HG02678 (cell line): Measurements from ENCODE around the gene DGKE.

Experiments used
- ATAC-seq: cut with Tn5 transposase; IDR thresholded peaks from one replicate; pipeline ENCODE4 v1.9.1; 2021; ENCODE audit warnings: mild to moderate bottlenecking, moderate library complexity; ENCODE audit not compliant: unreplicated experiment

Gene DGKE

DNA sequence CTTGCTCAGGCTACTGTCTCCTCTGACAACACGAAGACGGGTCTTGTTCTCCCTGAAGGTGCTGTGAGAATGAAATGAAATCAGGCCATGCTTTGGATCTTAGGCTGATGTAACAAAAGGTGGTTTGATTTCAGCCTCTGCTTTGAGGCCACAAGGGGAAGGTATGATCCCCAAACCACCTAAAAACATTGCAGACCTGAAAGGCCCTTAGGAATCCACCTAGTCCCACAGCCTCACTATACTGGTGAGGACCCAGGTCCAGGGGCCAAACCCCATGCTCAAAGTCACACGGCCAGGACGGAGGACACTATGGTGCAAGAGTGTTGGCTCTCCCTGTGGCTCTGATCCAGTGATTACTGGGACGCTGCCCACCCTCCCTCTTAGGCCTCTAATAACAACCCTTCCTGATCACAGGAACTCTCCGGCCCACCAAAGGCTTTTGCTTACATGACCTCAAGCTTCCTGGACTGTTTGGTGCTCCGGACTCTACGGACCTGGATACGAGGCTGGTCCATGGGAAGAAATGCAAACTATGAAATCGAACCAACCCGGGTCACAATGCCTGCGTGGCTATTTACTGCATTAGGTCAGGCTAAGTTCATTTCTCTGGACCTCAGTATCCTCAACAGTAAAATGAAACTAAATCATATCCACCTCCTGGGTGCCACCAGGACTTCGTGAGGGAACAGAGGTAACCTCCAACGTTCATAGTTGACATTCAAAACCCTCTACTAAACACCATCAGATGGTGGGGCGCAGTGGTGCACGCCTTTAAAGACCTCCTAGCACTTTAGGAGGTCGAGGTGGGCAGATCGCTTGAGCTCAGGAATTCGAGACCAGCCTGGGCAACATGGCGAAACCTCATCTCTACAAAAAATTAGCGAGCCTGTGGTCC, 78.4 kb downstream of the DGKE start:
- no peak for ATAC-seq

DNA sequence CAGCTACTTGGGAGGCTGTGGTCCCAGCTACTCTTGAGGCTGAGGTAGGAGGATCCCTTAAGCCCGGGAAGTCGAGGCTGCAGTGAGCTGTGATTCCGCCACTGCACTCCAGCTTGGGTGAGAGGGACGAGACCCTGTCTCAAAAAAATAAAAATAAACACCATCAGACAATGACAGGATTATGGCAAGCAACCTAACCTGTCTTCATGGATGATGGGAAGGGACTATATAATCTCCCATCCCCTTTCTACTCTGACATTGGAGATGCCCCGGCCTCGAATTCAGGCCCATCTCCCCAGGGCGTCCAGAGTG, 79.0 kb downstream of the DGKE start:
- ATAC-seq: no peak

- ATAC-seq: peak; percentile 46
Measured at GRCh38 chr17:56913353-56913866, 79.5 kb downstream of the DGKE start.

DNA sequence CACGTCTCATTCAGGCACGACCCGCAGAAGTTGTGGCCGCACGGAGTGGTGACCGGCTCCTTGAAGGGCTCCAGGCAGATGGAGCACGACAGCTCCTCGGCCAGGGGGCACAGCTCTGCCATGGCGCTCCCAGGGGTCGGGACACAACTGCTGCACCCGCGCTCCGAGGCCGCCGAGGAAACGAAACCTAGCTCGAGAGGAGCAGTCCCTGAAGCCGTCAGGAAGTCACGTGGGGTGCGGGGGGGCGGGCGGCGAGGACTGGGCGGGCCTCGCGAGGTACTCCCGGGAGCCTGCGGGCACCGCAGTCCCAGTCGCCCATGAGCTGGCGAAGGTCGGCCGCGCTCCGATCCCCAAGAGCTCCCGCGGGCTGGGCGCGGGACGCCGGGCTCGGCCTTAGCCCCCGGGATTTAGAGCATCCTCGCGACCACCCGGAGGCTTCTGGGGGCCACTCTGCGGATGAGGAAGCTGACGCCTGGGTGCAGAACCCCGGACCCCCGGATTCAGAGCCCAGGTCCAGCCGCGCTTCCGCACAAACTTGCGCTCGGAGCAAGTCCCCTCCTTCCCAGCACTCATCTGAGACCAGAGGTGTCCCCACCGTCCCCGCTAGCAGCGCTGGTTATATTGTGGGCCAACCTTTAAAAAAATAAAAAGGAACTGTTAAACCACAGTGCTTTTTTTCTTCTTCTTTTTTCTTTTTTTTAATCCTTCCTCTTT, 80.1 kb downstream of the DGKE start, which contains the start of gene TRIM25:
Gene TRIM25 (minus strand): TSS at position 183 of the 714 bp plus-strand sequence. CDS start 61 bp downstream, at position 122.
- peak; percentile 77 for ATAC-seq

DNA sequence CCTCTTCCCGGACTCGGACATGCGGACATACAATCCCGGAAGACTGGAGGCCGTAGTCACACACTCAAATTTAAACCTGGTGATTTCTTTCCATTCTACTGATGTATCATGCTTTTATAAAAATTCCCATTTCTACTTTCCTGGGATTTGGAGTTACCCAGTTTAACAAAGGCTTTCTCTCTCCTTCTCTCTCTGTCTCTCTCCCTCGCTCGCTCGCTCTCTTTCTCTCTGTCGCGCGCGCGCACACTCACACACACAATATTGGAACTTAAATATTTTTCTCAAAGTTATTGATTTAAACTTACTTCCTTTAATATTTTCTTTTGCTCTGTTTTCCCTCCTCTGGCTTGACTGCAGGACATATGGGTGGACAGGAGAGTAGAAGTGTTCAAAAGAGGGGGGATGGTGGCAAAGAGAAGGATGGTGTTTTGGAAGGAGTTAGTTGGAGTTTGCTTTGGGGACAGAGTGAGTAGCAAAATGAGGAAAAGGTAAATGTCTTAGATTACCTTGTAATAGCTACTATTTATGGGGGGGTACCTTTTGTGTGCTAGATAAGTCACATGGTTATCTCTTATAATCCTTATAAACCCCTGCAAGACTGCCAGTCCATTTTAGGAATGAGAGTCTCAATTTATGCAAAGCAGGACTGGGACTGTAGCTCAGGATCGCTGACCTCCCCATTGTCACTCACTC, 80.8 kb downstream of the DGKE start:
- ATAC-seq: no peak

DNA sequence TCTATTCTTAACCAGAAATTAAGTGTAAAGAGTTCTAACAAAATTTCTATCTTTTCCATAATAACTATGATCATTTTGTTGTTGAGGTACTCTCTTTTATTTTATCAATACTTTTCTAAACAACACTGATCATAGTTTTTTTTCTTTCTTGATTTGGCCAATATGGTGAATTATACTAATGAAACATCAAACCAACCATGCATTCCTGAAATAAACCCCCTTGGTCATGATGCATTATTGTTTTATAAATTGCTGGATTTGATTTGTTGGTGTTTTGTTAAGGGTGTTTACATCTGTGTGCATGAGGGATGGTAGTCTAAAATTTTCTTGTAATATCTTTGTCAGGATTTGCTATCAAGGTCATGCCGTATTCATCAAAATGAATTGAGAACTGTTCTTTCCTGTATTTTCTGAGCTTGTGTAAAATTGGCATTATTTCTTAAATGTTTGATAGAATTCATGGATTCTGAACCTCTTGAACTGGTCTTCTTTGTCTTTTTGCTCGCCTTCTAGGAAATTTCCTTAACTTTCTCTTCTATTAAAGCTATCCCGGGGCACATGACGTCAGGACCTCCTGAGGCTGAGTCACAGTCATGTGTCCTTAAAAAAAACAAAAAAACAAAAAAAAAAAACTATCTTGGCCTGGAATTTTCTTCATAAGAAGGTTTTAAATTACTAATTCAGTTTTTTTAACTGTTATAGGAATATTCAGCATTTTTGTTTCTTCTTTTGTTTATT, 83.8 kb downstream of the DGKE start:
- ATAC-seq: no peak

- ATAC-seq: no peak
Measured at GRCh38 chr17:56918916-56919315, 85.0 kb downstream of the DGKE start.
